Epithelial cell of proximal tubule (primary cell): ENCODE data around the gene TMEM130. TPM values are rescaled to one million over a fixed set of nuclear protein-coding genes. Genes with fewer than 3 reads are reported as not detected.
A peak's percentile ranks its signal among the peaks of the same experiment; 100 is the strongest.

Experiments used
- DNase-seq: peaks from one replicate; pipeline ENCODE4 v3.0.0-alpha.2; 2011; ENCODE audit warnings: low read depth
- H3K4me3 ChIP-seq: 2 replicates; pipeline ENCODE4 v1.5.1; 2011; ENCODE audit warnings: low read depth, mild to moderate bottlenecking, low read length
- CTCF ChIP-seq: conservative IDR thresholded peaks from 2 replicates; pipeline ENCODE4 v1.5.1; 2012; ENCODE audit warnings: low read depth, mild to moderate bottlenecking, low read length
- total RNA-seq: library from RNA; depleted of rRNA; stranded (reverse); fragments of >200 nt; gene quantifications from 2 replicates; pipeline ENCODE4 v1.2.3, GENCODE V29; 2015

The TMEM130 gene
- total RNA-seq, 1 donor from 2014 or later, result 2.4 TPM

DNA sequence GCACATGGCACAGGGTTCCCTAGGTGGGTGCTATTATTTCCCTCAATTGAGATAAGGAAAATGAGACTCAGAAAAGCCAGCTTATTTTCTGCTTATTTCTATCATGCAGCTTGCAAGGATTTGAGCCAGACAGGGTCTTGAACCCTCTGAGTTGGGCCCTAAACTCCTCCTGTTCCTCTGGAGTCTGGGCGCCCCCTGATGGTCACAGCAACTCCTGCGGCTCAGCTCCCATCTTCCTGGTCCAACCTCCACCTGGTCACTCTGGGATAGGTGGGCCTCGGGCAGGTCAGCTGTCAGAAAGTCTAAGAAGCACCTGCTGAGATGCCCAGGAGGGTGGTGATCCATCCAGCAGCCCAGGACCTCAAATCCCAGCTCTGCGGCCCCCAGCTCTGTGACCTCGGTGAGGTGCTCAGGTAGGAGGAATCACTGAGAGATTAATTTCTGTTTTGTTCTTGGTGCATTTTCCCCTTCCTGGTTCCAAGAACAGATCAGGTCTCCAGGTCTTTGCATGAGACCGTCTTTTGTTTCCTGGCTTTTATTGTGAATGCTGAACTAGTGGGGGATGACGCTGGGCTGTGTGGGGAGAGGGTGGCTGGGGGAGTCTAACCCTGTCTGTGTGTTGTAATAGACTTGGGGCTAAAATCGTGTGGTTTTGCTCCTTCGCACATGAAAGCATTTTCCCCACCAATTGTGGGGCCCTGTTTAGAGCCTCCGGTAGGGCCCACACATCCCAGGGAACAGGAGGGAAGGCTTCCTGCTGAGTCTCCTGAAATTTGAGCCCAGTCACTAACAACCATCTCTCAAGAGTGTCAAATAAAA, 32.8 kb downstream of the TMEM130 start:
- DNase-seq, result no peak
- H3K4me3 ChIP-seq, result no peak overlapping the region
- peak; percentile 92 for TF ChIP-seq CTCF

DNA sequence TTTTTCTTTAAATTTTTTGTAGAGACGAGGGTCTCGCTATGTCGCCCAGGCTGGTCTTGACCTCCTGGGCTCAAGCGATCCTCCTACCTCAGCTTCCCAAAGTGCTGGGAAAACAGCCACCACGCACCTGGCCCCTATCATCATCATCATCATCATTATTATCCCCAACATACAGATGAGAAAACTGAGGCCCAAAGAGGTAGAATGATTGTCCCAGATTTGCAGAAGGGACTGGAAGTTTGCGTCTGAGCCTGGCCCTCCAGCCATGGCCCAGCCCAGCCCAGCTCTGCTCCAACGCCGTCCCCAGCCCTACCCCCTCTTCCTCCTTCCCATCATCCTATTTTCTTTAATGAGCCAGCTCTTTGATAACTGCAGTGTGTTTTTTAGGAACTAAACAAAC, 34.9 kb downstream of the TMEM130 start:
- no peak overlapping the region for H3K4me3 ChIP-seq
- no peak for TF ChIP-seq CTCF
- no peak for DNase-seq

GRCh38 chr7:98833022-98833421, 36.8 kb downstream of the TMEM130 start:
- DNase-seq, result no peak
- no peak for TF ChIP-seq CTCF
- no peak overlapping the region for H3K4me3 ChIP-seq

GRCh38 chr7:98831641-98832221, 38.1 kb downstream of the TMEM130 start:
- H3K4me3 ChIP-seq, result no peak overlapping the region
- TF ChIP-seq CTCF, result peak; percentile 70
- no peak for DNase-seq

DNA sequence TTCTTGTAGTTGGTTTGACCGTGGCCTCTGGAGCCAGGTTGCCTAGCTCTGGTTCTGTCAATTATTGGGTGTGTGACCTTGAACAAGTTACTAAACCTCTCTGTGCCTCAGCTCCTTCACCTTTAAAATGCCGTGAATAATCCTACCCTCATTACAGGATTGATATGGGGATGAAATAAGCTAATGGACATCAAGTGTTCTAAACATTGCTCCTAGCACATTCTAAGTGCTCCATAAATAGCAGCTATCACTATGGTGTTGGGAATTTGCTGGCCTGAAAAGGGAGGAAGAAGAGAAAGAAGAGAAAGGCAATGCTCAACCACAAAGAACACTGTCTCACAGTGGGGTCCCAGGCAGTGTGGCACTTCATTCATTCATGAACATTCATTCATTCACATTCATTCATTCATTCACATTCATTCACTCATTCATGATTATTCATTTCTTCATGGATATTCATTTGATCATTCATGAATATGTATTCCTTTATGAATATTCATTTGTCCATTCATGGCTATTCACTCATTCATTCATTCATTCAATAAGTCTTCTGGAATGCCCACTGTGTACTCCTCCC, 38.8 kb downstream of the TMEM130 start:
- TF ChIP-seq CTCF, result no peak
- H3K4me3 ChIP-seq, result no peak overlapping the region
- DNase-seq, result no peak

- DNase-seq, result no peak
- TF ChIP-seq CTCF, result no peak
- no peak overlapping the region for H3K4me3 ChIP-seq
Observed at GRCh38 chr7:98828368-98828767, 41.4 kb downstream of the TMEM130 start.
